Caco-2 (cell line): ENCODE results near the gene GTPBP10. TPM values are rescaled to one million over a fixed set of nuclear protein-coding genes. Genes with fewer than 3 reads are reported as not detected.

ENCODE experiments used
- BruUV-seq: library from RNA; stranded (reverse); fragments of 400-500 nt; replicated peaks from 2 replicates; lab custom pipeline; 2021; lab: Mats Ljungman, UMichigan
- CTCF ChIA-PET: fragments of 300-600 bp; sonication (Branson Sonifier 250); formaldehyde crosslinking; loops from one replicate; lab custom pipeline; 2022; ENCODE audit warnings: antibody characterized with exemption; lab: Charles Lee
- POLR2A ChIA-PET: fragments of 300-600 bp; sonication (Branson Sonifier 250); formaldehyde crosslinking; loops from one replicate; lab custom pipeline; 2022; ENCODE audit warnings: antibody characterized with exemption; lab: Charles Lee
- DNase-seq, 2 experiments: peaks; one replicate each; pipeline versions ENCODE4 v3.0.0 to v3.0.0-alpha.2; 2020 to 2022
- H3K27me3 ChIP-seq: replicated peaks from 2 replicates; pipeline ENCODE4 v1.6.0; 2011; ENCODE audit warnings: low read length; ENCODE audit not compliant: control insufficient read depth, insufficient read depth
- H3K36me3 ChIP-seq: 2 replicates; pipeline ENCODE4 v1.5.1; 2011; ENCODE audit warnings: low read length; ENCODE audit not compliant: control insufficient read depth, insufficient read depth
- H3K4me1 ChIP-seq: fragments of 250-450 bp; sonication (Bioruptor Pico); 2 replicates; pipeline ENCODE4 v1.5.1; 2020; ENCODE audit warnings: mild to moderate bottlenecking
- H3K4me3 ChIP-seq: 2 replicates; pipeline ENCODE4 v1.5.1; 2011; ENCODE audit warnings: low read depth, mild to moderate bottlenecking, control low read depth, low read length
- H3K9me3 ChIP-seq: fragments of 250-450 bp; sonication (Bioruptor Pico); 2 replicates; pipeline ENCODE4 v1.5.1; 2020; ENCODE audit warnings: mild to moderate bottlenecking, moderate library complexity
- H3K27ac Mint-ChIP-seq: one replicate; pipeline ENCODE4 v1.8.0; 2022; ENCODE audit warnings: mixed read lengths; ENCODE audit not compliant: unreplicated experiment
- H3K27me3 Mint-ChIP-seq: one replicate; pipeline ENCODE4 v1.8.0; 2022; ENCODE audit warnings: mixed read lengths; ENCODE audit not compliant: insufficient read depth, unreplicated experiment
- H3K36me3 Mint-ChIP-seq: one replicate; pipeline ENCODE4 v1.8.0; 2022; ENCODE audit warnings: mild to moderate bottlenecking, mixed read lengths; ENCODE audit not compliant: insufficient read depth, unreplicated experiment
- H3K4me1 Mint-ChIP-seq: one replicate; pipeline ENCODE4 v1.8.0; 2022; ENCODE audit warnings: low read depth, mixed read lengths; ENCODE audit not compliant: unreplicated experiment
- H3K4me3 Mint-ChIP-seq: one replicate; pipeline ENCODE4 v1.8.0; 2022; ENCODE audit warnings: mild to moderate bottlenecking, moderate library complexity, mixed read lengths; ENCODE audit not compliant: unreplicated experiment
- H3K9me3 Mint-ChIP-seq: one replicate; pipeline ENCODE4 v1.8.0; 2022; ENCODE audit warnings: mixed read lengths; ENCODE audit not compliant: unreplicated experiment
- intact Hi-C: fragments of 100-400 bp; cut with micrococcal nuclease; formaldehyde crosslinking; loops from one replicate; pipeline ENCODE4 v1.10.0; 2022; ENCODE audit not compliant: unreplicated experiment
- total RNA-seq: library from RNA; stranded (reverse); gene quantifications from 2 replicates; pipeline ENCODE4 v1.2.3, GENCODE V29; 2022
- TF ChIP-seq, protein P1 (sequence below), 2 experiments: fragments of 200-600 bp in 1 of 2; IDR thresholded peaks; 1 replicate in 1 of 2; 2 replicates in 1 of 2; pipeline versions ENCODE4 v1.5.1 to v1.8.0; 2011 to 2022; ENCODE audit warnings: antibody characterized with exemption in 1 of 2, control low read depth in 1 of 2, inconsistent platforms in 1 of 2, low read depth in 1 of 2, low read length in 1 of 2, mild to moderate bottlenecking in 1 of 2, moderate library complexity in 1 of 2; ENCODE audit not compliant: insufficient read depth in 1 of 2, severe bottlenecking in 1 of 2, unreplicated experiment in 1 of 2

GTPBP10 gene
- total RNA-seq, 1 experiment from 2014 or later, result 42.7 TPM

- intact Hi-C loops, result loop anchor here (1.0 kb wide), 1 partner anchor 56 kb away; the partner anchor contains the start of gene GTPBP10
- Mint-ChIP-seq H3K4me1 (no peaks in the 10 kb centered on the region), H3K27me3 (peaks cover 3% of the 10 kb centered on the region), H3K4me3 (peak overlapping the region; percentile 87), H3K27ac (peak overlapping the region; percentile 89), H3K9me3 (peaks cover 13% of the 10 kb centered on the region), H3K36me3 (peaks cover 5% of the 10 kb centered on the region)
- Histone ChIP-seq H3K9me3 (no peaks in the 10 kb centered on the region), H3K36me3 (no peaks in the 10 kb centered on the region), H3K4me1 (no peaks in the 10 kb centered on the region; the same call in 1 of the 2 replicates), H3K4me3 (peak overlapping the region; percentile 68), H3K27me3 (no peaks in the 10 kb centered on the region)
- no TSS peak for BruUV-seq
- TF ChIP-seq, protein P1, sequence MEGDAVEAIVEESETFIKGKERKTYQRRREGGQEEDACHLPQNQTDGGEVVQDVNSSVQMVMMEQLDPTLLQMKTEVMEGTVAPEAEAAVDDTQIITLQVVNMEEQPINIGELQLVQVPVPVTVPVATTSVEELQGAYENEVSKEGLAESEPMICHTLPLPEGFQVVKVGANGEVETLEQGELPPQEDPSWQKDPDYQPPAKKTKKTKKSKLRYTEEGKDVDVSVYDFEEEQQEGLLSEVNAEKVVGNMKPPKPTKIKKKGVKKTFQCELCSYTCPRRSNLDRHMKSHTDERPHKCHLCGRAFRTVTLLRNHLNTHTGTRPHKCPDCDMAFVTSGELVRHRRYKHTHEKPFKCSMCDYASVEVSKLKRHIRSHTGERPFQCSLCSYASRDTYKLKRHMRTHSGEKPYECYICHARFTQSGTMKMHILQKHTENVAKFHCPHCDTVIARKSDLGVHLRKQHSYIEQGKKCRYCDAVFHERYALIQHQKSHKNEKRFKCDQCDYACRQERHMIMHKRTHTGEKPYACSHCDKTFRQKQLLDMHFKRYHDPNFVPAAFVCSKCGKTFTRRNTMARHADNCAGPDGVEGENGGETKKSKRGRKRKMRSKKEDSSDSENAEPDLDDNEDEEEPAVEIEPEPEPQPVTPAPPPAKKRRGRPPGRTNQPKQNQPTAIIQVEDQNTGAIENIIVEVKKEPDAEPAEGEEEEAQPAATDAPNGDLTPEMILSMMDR (IDR thresholded peaks at IDR 0.05; ENCODE audit: insufficient read depth in 1 of 2, low read depth in 1 of 2, low read length in 1 of 2, severe bottlenecking in 1 of 2, unreplicated experiment in 1 of 2), result no peak
- ChIA-PET POLR2A (no interaction called here), CTCF (interaction anchor here (1.3 kb wide), 1 partner anchor 90 kb away, joined by 4 read pairs; no protein-coding TSS in a partner anchor)
- DNase-seq, result no peak
These were observed 56.3 kb downstream of the GTPBP10 start for GRCh38 chr7:90402785-90403173.

GRCh38 chr7:90403174-90404113 lies 56.9 kb downstream of the GTPBP10 start, which contains the start of gene CLDN12:
CLDN12 (plus strand) TSS chr7:90403461; CDS start chr7:90412677, 9,216 bp downstream.
- no peaks in the 10 kb centered on the region for H3K36me3 ChIP-seq
- peaks cover 3% of the 10 kb centered on the region for H3K27me3 Mint-ChIP-seq
- BruUV-seq, result TSS peak; percentile 68
- H3K4me1 ChIP-seq, result no peaks in the 10 kb centered on the region; the same call in 1 of the 2 replicates
- ChIA-PET CTCF (interaction anchor here (0.6 to 1.3 kb wide), 4 partner anchors 58 to 265 kb away, joined by 4 to 7 read pairs (median 5); no protein-coding TSS in a partner anchor), POLR2A (no interaction called here)
- intact Hi-C loops, result loop anchor here (1.0 kb wide), 1 partner anchor 57 kb away; the partner anchor contains the start of gene GTPBP10
- H3K4me1 Mint-ChIP-seq, result no peaks in the 10 kb centered on the region
- TF ChIP-seq, protein P1 (IDR thresholded peaks at IDR 0.05; ENCODE audit: insufficient read depth in 1 of 2, low read depth in 1 of 2, low read length in 1 of 2, severe bottlenecking in 1 of 2, unreplicated experiment in 1 of 2), result no peak
- H3K27ac Mint-ChIP-seq, result peak within 1 kb of the TSS; percentile 89
- peak within 1 kb of the TSS; percentile 68 for H3K4me3 ChIP-seq
- peaks cover 5% of the 10 kb centered on the region for H3K36me3 Mint-ChIP-seq
- peak; percentile 89 to 91 for DNase-seq
- H3K9me3 Mint-ChIP-seq, result peaks cover 11% of the 10 kb centered on the region
- H3K4me3 Mint-ChIP-seq, result peak within 1 kb of the TSS; percentile 87
- no peaks in the 10 kb centered on the region for H3K27me3 ChIP-seq
- no peaks in the 10 kb centered on the region for H3K9me3 ChIP-seq

DNA sequence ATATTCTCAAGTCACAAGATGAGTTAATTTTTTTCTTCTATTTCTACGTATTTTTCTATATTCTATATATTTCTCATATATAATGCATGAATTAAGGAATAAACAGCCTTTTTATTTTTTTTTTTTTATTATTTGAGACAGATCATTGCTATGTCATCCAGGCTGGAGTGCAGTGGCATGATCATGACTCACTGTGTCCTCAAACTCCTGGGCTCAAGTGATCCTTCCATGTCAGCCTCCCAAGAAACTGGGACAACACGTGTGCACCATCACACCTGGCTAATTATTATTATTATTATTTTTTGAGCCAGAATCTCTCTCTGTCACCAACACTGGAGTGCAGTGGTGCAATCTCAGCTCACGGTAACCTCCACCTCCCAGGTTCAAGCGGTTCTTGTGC lies 58.3 kb downstream of the GTPBP10 start:
- TF ChIP-seq, protein P1 (IDR thresholded peaks at IDR 0.05; ENCODE audit: insufficient read depth in 1 of 2, low read depth in 1 of 2, low read length in 1 of 2, severe bottlenecking in 1 of 2, unreplicated experiment in 1 of 2), result no peak
- intact Hi-C loops, result no loop called here

More for the DNA sequence above, 58.3 kb downstream of the GTPBP10 start:
- ChIA-PET POLR2A (no interaction called here), CTCF (no interaction called here)
- no peaks in the 10 kb centered on the region for H3K27me3 ChIP-seq
- Mint-ChIP-seq H3K27me3 (peaks cover 3% of the 10 kb centered on the region), H3K27ac (no peak overlapping the region), H3K4me1 (no peaks in the 10 kb centered on the region), H3K4me3 (peak overlapping the region; percentile 87), H3K9me3 (no peaks in the 10 kb centered on the region), H3K36me3 (peaks cover 5% of the 10 kb centered on the region)
- no peak for DNase-seq
- H3K4me3 ChIP-seq, result no peak overlapping the region
- no TSS peak for BruUV-seq
- no peaks in the 10 kb centered on the region for H3K36me3 ChIP-seq
- H3K9me3 ChIP-seq, result no peaks in the 10 kb centered on the region
- H3K4me1 ChIP-seq, result no peaks in the 10 kb centered on the region; the same call in 1 of the 2 replicates
